Suppressor macrophage treated with lipopolysaccharide for 4 hours (primary cell): ENCODE results near the gene PTPN22.

Experiments used
- DNase-seq: peaks from one replicate; pipeline ENCODE4 v3.0.0-alpha.2; 2020

PTPN22 gene

GRCh38 chr1:113846391-113847035, 25.0 kb downstream of the PTPN22 start:
- DNase-seq = no peak

DNA sequence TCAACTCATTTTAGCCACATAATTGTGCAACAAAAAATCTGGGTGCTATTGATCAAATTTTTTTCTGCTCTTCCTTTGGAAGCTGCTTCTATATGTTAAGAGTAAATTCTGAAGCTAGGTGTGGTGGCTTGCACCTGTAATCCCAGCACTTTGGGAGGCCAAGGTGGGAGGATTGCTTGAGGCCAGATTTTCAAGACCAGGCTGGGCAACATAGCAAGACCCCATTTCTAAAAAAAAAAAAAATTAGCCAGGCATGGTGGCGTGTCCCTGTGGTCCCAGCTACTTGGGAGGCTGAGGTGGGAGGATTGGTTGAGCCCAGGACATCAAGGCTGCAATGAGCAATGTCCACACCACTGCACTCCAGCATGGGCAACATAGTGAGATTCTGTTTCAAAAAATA, 35.0 kb downstream of the PTPN22 start:
- no peak for DNase-seq

DNA sequence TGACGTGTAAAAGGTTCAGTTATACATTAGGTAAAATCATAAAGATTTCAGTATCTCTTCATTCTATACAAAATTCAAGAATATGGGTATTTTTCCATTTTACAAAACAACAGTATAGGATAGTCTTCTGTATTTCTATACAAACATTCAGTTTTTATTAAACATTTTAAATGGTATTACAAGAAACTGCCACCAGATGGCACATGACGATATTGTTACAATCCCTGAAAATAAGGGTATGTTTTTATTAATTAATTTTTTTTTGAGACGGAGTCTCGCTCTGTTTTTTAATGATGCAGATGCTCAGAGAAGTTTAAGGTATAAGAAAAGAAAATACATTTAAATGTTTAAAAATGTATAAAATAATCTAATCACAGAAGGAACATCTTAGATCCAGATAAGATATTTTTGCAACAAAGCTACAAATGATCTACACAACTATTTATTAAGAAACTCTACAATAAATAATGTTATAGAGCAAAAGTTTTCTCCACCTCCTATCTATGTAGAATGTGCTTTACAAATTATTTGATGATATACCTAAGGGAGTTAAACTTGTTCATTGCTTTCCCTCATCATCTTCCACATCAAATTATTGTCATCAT, 35.7 kb downstream of the PTPN22 start:
- peak; percentile 77 for DNase-seq

DNA sequence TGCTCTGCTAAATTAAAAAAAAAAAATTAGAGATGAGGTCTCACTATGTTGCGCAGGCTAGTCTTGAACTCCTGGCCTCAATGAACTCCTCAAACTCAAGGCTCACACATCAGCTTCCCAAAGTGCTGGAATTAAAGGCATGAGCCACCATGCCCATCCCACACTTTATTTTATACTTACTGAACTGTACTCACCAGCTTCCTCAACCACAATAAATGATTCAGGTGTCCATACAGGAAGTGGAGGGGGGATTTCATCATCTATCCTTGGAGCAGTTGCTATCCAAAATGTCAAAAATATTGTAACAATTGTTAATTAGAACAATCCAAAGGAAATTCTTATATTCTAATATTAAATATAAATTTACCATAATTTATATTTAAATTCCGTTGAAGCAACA, 36.8 kb downstream of the PTPN22 start:
- no peak for DNase-seq

GRCh38 chr1:113830039-113830438, 41.5 kb downstream of the PTPN22 start:
- no peak for DNase-seq

- no peak for DNase-seq
Measured at GRCh38 chr1:113821916-113822315, 49.6 kb downstream of the PTPN22 start.

GRCh38 chr1:113818578-113818977, 52.9 kb downstream of the PTPN22 start:
- DNase-seq = no peak

DNA sequence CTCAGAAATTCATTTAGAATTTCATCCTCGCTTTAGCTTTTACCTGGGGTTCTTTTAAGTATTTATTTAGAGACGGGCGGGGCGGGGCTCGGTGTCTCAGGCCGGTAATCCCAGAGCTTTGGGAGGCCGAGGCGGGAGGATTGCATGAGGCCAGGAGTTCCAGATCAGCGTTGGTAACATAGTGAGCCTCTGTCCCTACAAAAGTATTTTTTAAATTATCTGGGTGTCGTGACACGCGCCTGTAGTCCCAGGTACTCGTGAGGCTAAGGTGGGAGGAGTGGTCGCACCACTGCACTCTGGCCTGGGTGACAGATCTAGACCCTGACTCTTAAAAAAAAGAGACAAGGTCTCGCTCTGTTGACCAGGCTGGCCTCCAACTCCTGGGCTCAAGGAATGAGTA, 58.3 kb downstream of the PTPN22 start:
- DNase-seq = no peak

- DNase-seq = no peak
Measured at GRCh38 chr1:113812661-113813135, 58.8 kb downstream of the PTPN22 start.

- peak; percentile 100 for DNase-seq
Measured at GRCh38 chr1:113811888-113812660, 59.4 kb downstream of the PTPN22 start, which contains the start of gene RSBN1. Gene RSBN1 (minus strand): TSS chr1:113812476. CDS start chr1:113812412, 64 bp downstream.

DNA sequence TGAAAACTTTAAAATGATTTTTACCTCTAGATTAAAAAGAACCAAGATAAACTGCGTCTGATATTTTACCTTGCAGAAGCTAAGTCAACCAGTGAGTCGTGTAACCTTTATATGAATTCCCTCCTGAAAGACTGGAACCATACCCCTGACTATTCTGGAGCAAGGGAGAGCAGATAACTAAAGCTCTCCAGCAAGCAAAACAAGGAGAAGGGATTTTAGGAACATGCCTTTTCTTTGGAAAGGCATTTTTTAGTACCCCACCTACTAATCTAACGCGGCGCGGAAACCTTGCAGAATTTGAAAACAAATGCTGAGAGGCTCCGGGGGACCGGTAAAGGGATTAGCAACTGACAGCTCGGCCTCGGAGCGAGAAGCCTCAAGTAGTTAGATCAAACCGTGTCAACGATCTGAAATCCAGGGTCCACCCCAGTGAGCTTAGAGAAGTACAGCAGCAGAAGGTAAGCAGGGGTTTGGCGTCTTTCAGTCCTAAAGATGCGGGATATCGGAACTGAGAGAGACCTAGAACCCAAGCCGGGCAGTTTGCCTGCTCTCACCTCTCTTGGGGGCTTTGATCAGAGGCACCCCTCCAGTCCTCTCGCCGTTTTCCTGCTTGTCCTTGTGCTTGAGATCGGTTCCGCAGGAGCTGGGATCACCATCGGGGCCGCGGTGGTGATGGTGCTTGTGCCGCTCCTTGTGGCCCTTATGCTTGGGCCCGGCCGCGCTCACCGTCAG, 60.2 kb downstream of the PTPN22 start:
- peak; percentile 32 for DNase-seq

- peak; percentile 12 for DNase-seq
Measured at GRCh38 chr1:113809670-113810602, 61.6 kb downstream of the PTPN22 start.

DNA sequence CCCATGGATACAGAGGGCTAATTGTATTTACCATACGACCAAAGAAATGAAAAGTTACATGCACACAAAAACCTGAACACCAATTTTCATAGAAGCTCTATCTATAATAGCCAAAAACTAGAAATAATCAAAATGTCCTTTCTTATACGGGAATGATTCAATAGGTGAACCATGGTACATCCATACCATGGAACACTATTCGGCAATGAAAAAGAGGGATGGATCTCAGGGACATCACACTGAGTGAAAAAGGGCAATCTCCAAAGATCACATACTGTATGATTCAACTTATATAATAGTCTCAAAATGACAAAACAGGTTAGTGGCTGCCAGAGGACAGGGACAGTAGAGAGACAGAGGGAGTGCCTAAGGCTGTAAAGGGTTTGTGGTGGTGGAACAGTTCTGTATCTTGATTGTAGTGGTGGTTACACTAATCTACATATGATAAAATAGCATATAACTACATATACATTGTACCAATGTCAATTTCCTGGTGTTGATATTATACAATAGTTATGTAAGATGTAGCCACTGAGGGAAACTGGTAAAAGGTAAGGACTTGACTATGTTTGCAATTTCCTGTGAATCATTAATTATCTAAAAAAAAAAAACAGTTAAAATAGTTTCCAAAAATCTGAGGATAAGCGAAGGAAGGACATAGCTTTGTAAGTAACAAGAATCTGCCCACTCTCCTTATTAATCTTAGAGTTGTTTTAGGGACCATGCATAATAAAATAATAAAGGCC, 62.9 kb downstream of the PTPN22 start:
- DNase-seq = no peak

- DNase-seq = no peak
Measured at GRCh38 chr1:113805639-113806038, 65.9 kb downstream of the PTPN22 start.

DNA sequence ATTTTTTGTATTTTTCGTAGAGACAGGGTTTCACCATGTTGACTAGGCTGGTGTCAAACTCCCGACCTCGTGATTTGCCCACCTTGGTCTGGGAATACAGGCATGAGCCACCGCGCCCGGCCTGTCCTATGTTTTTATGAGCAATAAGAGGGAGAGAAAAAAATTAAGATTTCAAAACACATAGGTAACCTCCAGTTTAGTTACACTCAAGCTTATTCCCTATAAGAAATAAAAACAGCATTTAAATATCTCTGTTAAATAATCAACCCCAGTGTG, 66.3 kb downstream of the PTPN22 start:
- DNase-seq = no peak

DNA sequence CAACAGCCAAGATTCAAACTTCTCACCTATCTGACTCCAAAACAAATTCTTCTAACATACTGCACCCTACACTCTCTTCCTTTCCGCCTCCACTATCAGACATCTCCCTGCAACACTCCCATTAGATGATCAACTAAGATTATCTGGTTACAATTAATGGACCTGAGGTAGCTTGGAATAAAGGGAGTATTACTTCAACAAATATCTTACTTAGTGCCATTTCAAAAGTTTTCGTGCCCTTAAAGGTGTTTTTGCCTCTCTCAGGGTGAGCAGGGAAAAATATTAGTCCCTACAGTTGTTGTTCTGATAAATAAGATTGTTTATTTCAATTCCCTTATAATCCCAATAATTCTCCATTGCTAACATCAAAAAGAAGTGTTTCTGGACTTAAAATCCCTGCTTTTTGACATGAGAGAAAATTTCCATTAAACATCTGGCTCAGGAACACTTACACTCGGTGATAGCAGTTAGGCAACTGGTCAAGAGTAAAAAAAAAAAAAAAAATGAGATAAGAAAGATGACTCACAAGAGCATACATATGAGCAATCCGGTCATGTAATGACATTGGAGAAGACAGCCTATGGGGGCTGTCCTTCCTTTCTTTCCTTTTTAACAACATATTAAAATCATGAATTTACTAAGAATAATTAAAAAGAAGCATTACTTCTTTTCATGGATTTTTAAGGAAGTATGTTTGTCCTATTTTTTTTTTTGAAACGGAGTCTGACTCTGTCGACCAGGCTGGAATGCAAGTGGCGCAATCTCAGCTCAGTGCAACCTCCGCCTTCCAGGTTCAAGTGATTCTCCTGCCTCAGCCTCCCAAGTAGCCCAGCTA, 66.9 kb downstream of the PTPN22 start:
- peak; percentile 66 for DNase-seq

DNA sequence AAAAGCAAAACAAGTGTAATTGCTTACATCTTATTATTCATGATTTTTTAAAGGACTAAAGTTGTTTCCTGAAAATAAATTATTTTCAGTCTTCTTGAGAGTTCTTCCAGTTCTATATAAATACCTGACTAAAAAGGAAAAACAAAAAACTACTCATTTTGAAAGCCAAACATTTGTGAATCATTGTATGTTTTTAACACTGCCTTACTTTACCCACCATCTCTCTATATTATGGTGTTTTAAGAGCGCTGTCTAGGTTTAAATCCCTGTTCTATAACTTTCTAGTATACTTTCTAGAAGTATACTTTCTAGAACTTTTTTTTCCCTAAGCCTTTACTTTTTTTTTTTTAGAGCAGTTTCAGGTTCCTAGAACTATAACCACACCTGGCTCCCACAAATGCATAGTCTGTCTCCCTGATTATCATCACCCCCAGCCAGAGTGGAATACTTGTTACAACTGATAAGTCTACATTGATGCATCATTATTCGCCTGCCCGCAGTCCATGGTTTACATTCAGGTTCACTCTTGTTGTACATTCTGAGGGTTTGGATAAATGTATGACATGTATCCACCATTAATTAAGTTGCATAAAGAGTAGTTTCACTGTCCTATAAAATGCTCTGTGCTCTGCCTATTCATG, 69.0 kb downstream of the PTPN22 start:
- no peak for DNase-seq

DNA sequence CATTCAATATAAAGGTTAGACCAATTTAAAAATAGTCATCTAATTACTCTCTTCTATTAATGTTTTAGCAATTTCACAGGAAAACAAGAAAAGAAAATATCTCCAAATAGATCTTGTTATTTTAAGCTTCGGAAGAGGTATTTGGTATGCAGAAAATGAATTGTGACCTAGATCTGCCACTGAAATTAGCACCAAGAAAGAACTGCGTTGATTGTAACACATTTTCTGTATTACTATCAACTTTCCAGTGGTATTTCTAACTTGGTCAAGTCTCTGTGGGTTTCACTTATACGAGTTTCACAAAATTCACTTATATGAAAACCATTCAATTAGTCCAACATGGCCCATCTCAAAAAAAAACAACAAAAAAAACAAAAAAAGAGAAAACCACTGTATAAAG, 71.0 kb downstream of the PTPN22 start:
- no peak for DNase-seq

DNA sequence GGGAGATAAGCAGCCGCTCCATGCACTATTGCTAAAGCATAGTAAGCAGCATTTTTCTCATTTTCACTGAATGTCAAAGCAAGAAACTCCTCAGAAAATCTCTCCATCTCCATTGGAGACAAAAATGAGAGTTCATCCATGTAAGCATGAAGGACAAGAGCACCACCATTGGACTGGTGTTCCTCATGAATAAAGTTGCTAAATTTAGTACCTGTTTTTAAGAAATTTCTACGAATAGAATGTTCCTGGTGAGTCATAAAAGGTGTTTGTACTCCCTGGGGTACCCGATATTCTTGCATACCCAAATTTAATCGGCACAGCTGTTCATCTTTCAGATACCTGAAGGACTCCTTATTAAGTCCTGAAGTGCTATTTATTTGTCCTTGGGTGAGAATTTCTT, 74.0 kb downstream of the PTPN22 start:
- DNase-seq = no peak
